ENCODE measurements around the gene PARVG.

PARVG gene

GRCh38 chr22:44218071-44218470 is 37.3 kb downstream of the PARVG start:
- Histone ChIP-seq H2AFZ (ENCODE audit: low read depth, low read length, severe bottlenecking) (no peak overlapping the region), H3F3A (ENCODE audit: insufficient read depth) (no peaks in the 10 kb centered on the region), H3K27me3 (ENCODE audit: low read length) (no peaks in the 10 kb centered on the region), H3K4me3 (ENCODE audit: insufficient read depth, low read length, poor library complexity, severe bottlenecking) (no peak overlapping the region), H3K36me3 (ENCODE audit: low read length) (no peaks in the 10 kb centered on the region), H3K27ac (ENCODE audit: low read depth, low read length) (no peak overlapping the region), H3K79me2 (ENCODE audit: insufficient read depth, low read length) (no peaks in the 10 kb centered on the region), H3K4me2 (ENCODE audit: low read depth, low read length, poor library complexity, severe bottlenecking) (no peak overlapping the region), H3K9me2 (replicated peaks; ENCODE audit: insufficient read depth, low read length) (no peaks in the 10 kb centered on the region), H4K20me1 (ENCODE audit: low read depth, low read length) (no peaks in the 10 kb centered on the region), H3K9ac (ENCODE audit: low read length) (no peak overlapping the region), H3K9me3 (ENCODE audit: insufficient read depth, low read length) (no peaks in the 10 kb centered on the region)
- TF ChIP-seq, protein P1, sequence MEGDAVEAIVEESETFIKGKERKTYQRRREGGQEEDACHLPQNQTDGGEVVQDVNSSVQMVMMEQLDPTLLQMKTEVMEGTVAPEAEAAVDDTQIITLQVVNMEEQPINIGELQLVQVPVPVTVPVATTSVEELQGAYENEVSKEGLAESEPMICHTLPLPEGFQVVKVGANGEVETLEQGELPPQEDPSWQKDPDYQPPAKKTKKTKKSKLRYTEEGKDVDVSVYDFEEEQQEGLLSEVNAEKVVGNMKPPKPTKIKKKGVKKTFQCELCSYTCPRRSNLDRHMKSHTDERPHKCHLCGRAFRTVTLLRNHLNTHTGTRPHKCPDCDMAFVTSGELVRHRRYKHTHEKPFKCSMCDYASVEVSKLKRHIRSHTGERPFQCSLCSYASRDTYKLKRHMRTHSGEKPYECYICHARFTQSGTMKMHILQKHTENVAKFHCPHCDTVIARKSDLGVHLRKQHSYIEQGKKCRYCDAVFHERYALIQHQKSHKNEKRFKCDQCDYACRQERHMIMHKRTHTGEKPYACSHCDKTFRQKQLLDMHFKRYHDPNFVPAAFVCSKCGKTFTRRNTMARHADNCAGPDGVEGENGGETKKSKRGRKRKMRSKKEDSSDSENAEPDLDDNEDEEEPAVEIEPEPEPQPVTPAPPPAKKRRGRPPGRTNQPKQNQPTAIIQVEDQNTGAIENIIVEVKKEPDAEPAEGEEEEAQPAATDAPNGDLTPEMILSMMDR (IDR thresholded peaks at IDR 0.05; ENCODE audit: insufficient read depth, low read length, poor library complexity, severe bottlenecking), result no peak
- TF ChIP-seq EZH2phosphoT487 (conservative IDR thresholded peaks at IDR 0.05; ENCODE audit: low read length), result no peak

- H3K9me2 ChIP-seq (replicated peaks; ENCODE audit: insufficient read depth, low read length), result no peaks in the 10 kb centered on the region
- H3K9me3 ChIP-seq (ENCODE audit: insufficient read depth, low read length), result no peaks in the 10 kb centered on the region
- no peaks in the 10 kb centered on the region for H3K27me3 ChIP-seq (ENCODE audit: low read length)
- no peaks in the 10 kb centered on the region for H4K20me1 ChIP-seq (ENCODE audit: low read depth, low read length)
- TF ChIP-seq EZH2phosphoT487 (conservative IDR thresholded peaks at IDR 0.05; ENCODE audit: low read length), result no peak
- TF ChIP-seq, protein P1 (IDR thresholded peaks at IDR 0.05; ENCODE audit: insufficient read depth, low read length, poor library complexity, severe bottlenecking), result no peak
- H3K9ac ChIP-seq (ENCODE audit: low read length), result no peak overlapping the region
- no peak overlapping the region for H2AFZ ChIP-seq (ENCODE audit: low read depth, low read length, severe bottlenecking)
- no peaks in the 10 kb centered on the region for H3K79me2 ChIP-seq (ENCODE audit: insufficient read depth, low read length)
- H3F3A ChIP-seq (ENCODE audit: insufficient read depth), result no peaks in the 10 kb centered on the region
- H3K4me3 ChIP-seq (ENCODE audit: insufficient read depth, low read length, poor library complexity, severe bottlenecking), result no peak overlapping the region
- no peak overlapping the region for H3K27ac ChIP-seq (ENCODE audit: low read depth, low read length)
- no peak overlapping the region for H3K4me2 ChIP-seq (ENCODE audit: low read depth, low read length, poor library complexity, severe bottlenecking)
- no peaks in the 10 kb centered on the region for H3K36me3 ChIP-seq (ENCODE audit: low read length)
Measured at GRCh38 chr22:44219101-44219870, 38.6 kb downstream of the PARVG start.

GRCh38 chr22:44220727-44221680 is 40.3 kb downstream of the PARVG start:
- no peaks in the 10 kb centered on the region for H3K36me3 ChIP-seq (ENCODE audit: low read length)

More at GRCh38 chr22:44220727-44221680, 40.3 kb downstream of the PARVG start:
- H3K79me2 ChIP-seq (ENCODE audit: insufficient read depth, low read length), result no peaks in the 10 kb centered on the region
- H3F3A ChIP-seq (ENCODE audit: insufficient read depth), result no peaks in the 10 kb centered on the region
- H3K27me3 ChIP-seq (ENCODE audit: low read length), result no peaks in the 10 kb centered on the region
- no peak overlapping the region for H3K4me2 ChIP-seq (ENCODE audit: low read depth, low read length, poor library complexity, severe bottlenecking)
- H4K20me1 ChIP-seq (ENCODE audit: low read depth, low read length), result no peaks in the 10 kb centered on the region
- no peaks in the 10 kb centered on the region for H3K9me2 ChIP-seq (replicated peaks; ENCODE audit: insufficient read depth, low read length)
- no peak overlapping the region for H3K27ac ChIP-seq (ENCODE audit: low read depth, low read length)
- TF ChIP-seq, protein P1 (IDR thresholded peaks at IDR 0.05; ENCODE audit: insufficient read depth, low read length, poor library complexity, severe bottlenecking), result no peak
- no peak for TF ChIP-seq EZH2phosphoT487 (conservative IDR thresholded peaks at IDR 0.05; ENCODE audit: low read length)
- no peak overlapping the region for H3K9ac ChIP-seq (ENCODE audit: low read length)
- H3K4me3 ChIP-seq (ENCODE audit: insufficient read depth, low read length, poor library complexity, severe bottlenecking), result no peak overlapping the region
- H2AFZ ChIP-seq (ENCODE audit: low read depth, low read length, severe bottlenecking), result no peak overlapping the region
- no peaks in the 10 kb centered on the region for H3K9me3 ChIP-seq (ENCODE audit: insufficient read depth, low read length)

Data from SU-DHL-6 (cell line).